HG03039 (cell line): ENCODE measurements around the gene SMIM31.

Source experiments
- ATAC-seq: cut with Tn5 transposase; IDR thresholded peaks from one replicate; pipeline ENCODE4 v1.9.1; 2021; ENCODE audit warnings: mild to moderate bottlenecking, moderate library complexity; ENCODE audit not compliant: unreplicated experiment

Gene SMIM31

DNA sequence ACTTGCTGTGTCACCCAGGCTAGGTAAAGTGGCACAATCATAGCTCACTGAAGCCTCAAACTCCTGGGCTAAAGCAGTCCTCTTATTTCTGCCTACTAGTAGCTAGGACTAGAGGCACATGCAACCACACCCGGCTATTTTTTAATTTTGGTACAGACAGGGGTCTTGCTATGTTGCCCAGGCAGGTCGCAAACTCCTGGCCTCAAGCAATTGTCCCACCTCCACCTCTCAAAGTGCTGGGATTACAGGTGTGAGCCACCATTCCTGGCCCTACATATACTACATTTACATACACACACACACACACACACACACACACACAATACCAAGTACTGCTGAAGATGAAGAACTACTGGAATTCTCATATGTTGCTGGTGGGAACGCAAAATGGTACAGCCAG lies 26.9 kb downstream of the SMIM31 start:
- ATAC-seq = no peak

DNA sequence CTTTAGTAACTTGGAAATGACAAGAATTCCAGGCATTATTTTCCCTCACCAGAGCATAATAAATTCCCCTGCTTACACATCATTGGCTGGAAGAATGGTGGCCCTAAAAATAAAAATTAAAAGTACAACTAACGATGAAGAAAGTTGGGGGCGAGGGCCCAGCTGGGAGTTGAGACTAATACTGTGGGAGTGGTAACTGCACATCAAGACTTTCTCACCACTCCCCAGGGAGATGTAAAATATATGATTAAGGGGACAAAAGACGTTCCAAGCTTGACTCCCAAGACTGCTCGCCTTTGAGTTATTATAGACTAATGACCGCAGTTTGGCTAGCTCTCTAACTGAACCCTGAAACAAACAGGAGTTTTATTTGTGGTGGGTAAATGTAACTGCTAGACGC lies 30.0 kb downstream of the SMIM31 start:
- no peak for ATAC-seq

DNA sequence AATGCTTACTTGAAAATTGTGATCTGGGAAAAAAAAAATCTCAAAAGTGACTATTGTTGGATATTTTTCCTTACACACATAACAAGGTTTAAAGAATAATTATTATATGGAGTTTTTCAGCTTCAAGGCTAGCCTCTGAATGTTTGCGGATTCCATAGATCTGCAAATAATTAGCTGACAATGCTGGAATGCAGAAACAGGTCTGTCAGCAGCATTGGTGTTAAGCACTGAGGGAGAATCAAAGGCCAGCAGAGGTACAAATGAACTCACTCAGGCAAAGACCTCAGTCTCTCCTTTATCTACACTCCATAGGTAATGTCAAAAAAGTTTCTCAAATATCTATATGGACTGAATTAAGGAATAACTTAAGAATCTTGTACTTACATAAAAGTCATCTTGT lies 35.1 kb downstream of the SMIM31 start:
- ATAC-seq = no peak

DNA sequence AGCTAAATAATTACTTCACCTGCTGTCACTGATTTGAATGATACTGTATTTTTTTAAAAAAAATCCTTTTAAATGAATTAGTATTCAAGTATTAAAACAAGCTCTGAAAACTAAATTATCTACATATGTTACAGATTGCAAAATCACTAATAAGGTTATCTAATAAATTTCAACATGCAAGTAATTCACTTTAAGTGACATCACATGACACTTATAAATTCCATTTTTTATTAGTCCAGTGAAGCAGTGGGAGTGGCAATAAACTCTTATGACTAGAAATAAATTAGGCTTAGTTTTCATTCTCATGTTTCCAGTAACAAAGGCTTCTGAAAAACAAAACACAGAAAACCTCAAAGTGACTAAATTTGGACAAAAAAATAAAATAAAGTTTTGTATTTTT lies 36.3 kb downstream of the SMIM31 start:
- no peak for ATAC-seq

DNA sequence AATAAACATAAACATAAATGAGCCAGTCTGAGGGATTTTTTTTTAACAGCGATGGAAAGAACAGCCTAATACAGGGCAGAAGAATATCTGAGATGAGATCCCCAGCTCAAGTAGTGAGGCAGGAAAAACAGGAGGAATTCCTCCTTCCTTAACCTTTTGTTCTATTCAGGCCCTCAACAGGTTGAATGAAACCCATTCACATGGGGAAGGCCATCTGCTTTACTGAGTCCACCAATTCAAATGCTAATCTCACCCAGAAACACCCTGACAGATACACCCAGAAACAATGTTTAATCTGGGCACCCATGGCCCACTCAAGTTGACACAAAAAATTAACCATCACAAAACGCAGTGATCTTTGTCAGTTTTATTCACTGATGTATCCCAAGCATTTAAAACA lies 45.5 kb downstream of the SMIM31 start:
- no peak for ATAC-seq

DNA sequence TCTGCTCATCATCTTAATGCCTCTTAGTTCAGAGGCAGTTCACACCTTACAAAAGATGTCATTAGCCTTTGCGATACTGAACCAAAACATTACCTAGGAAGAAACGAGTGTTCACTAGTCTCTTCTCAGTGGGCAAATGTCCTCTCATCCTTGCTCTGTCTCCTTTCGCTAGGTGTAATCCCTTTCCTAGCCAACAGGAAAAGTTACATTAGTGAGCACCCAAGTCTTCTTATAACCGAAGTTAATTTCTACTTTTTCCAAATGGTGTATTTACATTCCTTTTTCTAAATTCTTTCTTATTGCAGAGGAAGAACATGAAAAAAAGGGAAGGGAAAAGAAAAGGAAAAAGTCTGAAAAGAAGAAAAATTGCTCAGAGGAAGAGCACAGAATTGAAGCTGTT lies 46.9 kb downstream of the SMIM31 start:
- ATAC-seq = no peak

DNA sequence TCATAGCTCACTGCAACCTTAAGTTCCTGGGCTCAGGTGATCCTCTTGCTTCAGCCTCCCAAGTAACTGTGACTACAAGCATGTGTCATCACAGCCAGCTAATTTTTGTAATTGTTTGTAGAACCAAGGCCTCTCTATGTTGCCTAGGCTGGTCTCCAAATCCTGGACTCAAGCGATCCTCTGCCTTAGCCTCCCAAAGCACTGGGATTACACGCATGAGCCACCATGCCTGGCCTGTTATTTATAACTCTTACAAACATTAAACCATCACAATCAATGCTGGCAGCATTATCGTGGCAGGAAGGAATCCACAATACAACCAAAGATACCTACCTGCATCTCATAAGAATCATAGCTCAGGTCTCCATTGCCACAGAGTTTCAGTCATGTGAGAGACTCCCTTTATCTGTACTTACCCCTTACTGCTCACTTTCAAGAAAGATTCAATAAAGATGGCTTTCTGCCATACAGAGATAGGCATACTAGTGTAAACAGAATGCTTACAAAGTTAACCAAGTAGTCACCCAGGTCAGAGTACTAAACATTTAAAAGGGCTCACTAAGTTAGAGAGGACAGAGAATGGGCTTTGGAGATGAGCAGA lies 48.5 kb downstream of the SMIM31 start:
- no peak for ATAC-seq

DNA sequence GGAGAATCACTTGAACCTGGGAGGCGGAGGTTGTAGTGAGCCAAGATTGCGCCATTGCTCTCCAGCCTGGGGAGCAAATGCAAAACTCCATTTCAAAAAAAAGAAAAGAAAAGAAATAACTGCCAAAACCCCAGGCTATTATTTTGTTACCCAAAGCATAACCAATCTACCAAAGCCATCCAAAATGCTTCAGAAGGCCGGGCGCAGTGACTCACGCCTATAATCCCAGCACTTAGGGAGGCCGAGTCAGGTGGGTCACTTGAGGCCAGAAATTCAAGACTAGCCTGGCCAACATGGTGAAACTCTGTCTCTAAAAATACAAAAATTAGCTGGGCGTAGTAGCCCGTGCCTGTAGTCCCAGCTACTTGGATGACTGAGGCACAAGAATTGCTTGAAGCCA lies 49.8 kb downstream of the SMIM31 start:
- ATAC-seq = no peak

DNA sequence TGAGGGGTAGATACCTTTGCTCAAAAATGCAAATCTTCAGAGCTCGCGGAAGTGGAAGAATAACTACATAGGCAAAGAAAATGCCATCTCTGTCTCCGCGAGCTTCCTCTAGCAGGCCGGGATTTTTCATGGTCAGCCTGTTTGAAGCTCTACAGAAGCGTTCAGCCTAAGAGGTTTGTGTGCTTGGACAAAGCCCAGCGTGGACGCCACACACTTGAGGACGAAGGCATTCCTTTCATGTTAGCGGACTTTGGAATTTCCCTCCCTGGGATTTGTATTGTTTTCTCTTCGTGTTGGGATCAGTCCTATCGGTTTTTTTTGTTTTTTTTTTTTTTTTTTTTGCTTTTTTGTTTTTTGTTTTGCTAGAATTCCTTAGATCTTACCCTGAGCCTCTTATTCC lies 53.7 kb downstream of the SMIM31 start:
- ATAC-seq = no peak

DNA sequence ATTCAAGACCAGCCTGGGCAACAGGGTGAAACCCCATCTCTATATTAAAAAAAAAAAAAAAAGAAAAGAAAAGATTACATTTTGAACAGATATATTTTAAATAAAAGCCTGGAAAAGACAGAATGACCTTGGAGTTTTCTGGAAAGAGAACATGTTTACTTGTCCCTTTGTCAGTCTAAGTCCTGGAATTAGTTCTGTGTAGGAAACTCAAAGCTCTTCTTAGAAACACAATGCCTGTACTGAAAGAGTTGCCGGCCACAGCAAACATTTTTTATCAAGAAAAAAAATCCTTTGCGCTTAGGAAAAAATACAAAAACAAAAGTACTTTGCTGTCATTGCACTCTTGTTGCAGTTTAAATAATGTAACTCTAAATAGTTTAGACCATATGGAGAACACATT lies 59.6 kb downstream of the SMIM31 start:
- no peak for ATAC-seq

DNA sequence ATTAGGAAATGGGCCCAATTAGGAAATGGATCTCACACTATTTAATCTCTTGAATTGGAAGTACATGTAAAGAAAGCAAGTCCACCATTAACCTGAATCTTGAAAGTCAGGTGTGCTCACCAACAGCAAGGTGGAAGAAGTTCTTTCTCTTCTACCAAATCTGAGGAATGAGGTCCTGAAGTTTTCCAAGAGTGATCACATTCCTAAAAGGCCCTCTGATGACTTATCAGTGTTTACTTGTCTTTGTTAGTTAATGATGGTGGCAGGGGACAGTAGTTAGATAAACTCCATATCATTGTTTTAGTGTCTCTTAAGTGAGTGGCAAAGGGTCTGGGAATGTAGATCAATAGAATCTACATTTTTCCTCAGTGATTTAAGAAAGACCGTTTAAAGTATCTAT lies 61.8 kb downstream of the SMIM31 start:
- no peak for ATAC-seq

DNA sequence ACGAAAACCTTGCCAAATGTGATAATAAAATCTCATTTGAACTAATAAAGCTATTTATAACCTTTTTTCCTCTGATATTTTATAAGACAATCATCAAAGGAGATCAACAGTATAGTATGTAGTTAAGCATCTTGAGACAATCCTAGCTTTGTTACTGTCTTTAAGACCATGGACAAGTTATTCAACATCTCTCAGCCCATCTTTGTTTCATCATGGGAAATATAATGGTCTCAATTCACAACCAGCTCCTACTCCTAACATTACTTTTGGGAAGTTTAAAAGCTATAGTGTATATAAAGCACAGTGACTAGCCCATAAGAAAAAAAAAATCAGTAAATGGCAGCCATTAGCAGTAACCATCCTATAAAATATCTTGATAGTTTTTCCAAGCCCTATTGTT lies 65.4 kb downstream of the SMIM31 start:
- ATAC-seq = no peak

DNA sequence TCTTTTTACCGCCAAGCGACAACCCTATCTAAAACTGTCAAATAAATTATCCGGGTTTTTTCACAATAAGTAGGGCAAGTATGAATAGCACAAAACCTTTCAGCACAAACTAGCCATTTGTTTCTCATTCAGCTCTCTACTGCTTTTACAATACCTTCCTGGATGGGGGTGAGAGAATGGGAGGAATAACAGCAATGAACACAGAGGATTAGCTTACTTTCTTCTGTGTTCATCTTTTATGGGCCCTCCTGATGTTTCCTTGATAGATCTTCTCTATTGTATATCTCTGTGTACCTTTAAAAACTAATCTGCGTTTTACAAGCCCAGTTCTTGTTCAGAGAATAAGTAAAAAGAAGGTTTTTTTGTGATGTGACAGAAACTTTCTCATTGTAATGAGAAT lies 67.8 kb downstream of the SMIM31 start:
- no peak for ATAC-seq

DNA sequence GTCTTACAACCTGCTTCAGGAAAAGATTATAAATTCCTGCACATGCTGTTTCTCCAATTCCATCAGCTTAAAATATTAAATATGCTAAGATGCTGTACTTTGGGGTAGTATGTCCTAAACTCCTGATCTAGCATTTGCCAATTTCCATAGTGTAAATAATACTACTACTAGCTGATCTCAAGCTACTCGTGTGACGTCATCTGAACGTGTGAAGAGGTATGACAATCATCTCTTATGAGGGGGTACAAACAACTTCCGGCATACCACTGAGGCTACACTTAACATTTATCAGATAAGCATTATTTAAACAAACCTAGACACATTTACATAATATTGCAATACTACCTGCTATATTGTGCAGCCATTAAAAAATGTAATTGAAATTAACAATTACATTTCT lies 70.7 kb downstream of the SMIM31 start:
- ATAC-seq = no peak

DNA sequence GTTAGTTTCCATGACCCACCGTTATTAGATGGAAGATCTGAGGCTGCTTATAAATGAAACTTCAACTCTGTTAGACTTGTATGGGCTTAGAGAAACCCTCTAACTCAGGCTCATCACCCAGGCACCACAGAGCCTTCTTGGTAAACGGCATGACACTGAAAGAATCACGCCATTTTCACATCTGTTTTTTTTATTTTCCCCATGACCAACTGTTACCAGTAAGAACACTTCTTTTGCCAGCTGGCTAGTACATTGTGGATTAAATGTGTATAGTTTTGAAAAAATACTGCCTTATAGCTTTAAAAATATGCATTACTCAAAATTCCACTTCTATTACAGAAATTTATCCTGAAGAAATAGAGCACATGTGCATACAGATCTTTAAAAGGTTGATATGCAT lies 75.0 kb downstream of the SMIM31 start:
- no peak for ATAC-seq

DNA sequence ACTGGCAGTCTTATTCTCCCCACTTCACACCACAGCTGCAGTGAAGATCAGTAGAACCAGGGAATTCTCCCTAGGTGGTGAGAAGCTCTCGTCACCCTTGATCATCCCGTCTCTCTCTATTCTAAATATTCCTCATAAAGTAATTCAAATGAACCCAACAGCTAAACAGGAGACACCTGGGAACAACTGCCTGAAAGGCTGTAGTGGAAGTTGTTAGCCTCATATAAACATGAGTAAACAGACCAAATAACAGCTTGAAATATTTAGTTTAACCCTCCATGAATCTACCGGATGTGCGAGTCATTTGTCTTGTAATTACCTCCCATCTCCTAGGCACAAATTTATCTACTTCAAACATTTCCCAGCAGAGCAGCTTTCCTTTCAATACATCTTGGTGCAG lies 92.6 kb downstream of the SMIM31 start:
- no peak for ATAC-seq

DNA sequence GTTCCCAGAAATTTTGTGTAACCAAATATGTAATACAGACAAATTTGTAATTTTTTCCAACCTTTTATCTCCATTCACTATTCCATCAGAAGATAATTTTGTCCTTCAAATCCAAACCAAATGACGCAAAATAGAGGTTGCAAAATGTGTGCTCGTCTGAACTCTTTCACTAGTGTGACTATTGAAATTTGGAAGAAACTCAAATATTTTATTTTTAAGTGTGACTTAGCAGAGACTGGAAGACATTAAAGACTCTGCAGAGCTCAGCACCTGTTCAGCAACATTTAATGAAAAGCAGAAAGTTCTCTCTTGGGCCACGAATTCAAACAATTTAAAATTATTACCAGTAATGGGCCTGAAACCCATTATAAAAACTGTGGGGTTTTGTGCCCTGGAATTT lies 93.1 kb downstream of the SMIM31 start:
- ATAC-seq = no peak

DNA sequence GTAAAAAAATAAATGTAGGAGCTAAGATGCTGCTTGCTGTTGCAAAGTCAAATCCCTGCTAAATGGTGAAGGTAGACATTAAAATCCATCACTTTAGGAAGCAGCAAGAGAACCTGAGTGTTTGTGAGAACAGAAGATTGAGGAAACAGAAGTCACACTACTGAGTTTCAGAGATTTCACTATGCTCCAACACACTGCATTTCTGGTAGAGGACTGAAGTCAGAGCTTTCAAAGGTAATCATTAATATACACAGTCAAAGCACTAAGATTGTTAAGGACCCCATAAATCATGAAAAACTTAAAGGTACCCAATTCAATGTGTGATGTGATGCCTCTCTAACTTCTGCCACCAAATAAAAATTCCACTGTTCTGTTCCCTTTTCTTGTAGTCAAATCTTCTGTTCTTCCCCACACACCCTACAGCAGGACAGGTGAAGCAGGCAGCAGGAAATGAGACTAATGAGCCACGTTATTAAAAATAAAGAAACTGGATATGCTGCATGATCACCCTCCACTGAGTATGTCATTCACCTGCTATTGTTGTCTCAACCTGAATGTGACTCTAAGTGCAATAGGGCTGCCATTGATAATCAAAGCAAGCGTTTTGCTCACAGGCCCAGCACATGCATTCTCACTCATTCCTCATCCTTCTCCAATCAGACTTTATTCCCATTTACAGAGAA lies 94.2 kb downstream of the SMIM31 start:
- ATAC-seq = no peak
